Measurements from ENCODE around the gene OXSR1. TPM values are rescaled to one million over a fixed set of nuclear protein-coding genes. Genes with fewer than 3 reads are reported as not detected.

OXSR1 gene
- total and polyA plus RNA-seq, 2 experiments from 2014 or later, result 16.0 to 41.1 TPM

DNA sequence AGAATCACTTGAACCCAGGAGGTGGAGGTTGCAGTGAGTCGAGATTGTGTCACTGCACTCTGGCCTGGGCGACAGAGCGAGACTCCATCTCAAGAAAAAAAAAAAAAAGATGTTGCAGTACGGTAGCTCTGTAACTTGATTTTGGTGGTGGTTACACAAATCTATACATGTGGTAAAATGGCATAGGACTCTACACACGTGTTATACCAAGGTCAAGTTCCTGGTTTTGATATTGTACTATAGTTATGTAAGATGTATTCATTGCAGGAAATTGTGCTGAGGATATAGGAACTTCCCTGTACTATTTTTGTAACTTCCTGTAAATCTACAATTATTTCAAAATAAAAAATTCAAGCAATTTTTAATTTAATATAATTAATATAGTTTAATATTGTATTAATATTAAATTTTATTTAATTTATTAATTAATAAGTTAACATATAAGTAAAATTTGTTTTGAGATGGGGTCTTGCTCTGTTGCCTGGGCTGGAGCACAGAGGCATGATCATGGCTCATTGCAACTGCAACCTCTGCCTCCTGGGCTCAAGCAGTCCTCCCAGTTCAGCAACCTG is 16.9 kb upstream of the OXSR1 start (continued):
- TF ChIP-seq, protein P1, sequence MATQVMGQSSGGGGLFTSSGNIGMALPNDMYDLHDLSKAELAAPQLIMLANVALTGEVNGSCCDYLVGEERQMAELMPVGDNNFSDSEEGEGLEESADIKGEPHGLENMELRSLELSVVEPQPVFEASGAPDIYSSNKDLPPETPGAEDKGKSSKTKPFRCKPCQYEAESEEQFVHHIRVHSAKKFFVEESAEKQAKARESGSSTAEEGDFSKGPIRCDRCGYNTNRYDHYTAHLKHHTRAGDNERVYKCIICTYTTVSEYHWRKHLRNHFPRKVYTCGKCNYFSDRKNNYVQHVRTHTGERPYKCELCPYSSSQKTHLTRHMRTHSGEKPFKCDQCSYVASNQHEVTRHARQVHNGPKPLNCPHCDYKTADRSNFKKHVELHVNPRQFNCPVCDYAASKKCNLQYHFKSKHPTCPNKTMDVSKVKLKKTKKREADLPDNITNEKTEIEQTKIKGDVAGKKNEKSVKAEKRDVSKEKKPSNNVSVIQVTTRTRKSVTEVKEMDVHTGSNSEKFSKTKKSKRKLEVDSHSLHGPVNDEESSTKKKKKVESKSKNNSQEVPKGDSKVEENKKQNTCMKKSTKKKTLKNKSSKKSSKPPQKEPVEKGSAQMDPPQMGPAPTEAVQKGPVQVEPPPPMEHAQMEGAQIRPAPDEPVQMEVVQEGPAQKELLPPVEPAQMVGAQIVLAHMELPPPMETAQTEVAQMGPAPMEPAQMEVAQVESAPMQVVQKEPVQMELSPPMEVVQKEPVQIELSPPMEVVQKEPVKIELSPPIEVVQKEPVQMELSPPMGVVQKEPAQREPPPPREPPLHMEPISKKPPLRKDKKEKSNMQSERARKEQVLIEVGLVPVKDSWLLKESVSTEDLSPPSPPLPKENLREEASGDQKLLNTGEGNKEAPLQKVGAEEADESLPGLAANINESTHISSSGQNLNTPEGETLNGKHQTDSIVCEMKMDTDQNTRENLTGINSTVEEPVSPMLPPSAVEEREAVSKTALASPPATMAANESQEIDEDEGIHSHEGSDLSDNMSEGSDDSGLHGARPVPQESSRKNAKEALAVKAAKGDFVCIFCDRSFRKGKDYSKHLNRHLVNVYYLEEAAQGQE (IDR thresholded peaks at IDR 0.05; ENCODE audit: unreplicated experiment), result no peak
- TF ChIP-seq ZNF114 (CRISPR knock-in tag; IDR thresholded peaks at IDR 0.05) (no peak), EZH2 (IDR thresholded peaks at IDR 0.05; ENCODE audit: low read depth, unreplicated experiment) (no peak), ZNF331 (CRISPR knock-in tag; IDR thresholded peaks at IDR 0.05; ENCODE audit: low read depth) (no peak), NANOG (IDR thresholded peaks at IDR 0.05; ENCODE audit: borderline replicate concordance) (no peak), STAT1 (IDR thresholded peaks at IDR 0.05; ENCODE audit: unreplicated experiment) (no peak), JUNB (IDR thresholded peaks at IDR 0.05; ENCODE audit: unreplicated experiment) (no peak)
- TF ChIP-seq, protein P2, sequence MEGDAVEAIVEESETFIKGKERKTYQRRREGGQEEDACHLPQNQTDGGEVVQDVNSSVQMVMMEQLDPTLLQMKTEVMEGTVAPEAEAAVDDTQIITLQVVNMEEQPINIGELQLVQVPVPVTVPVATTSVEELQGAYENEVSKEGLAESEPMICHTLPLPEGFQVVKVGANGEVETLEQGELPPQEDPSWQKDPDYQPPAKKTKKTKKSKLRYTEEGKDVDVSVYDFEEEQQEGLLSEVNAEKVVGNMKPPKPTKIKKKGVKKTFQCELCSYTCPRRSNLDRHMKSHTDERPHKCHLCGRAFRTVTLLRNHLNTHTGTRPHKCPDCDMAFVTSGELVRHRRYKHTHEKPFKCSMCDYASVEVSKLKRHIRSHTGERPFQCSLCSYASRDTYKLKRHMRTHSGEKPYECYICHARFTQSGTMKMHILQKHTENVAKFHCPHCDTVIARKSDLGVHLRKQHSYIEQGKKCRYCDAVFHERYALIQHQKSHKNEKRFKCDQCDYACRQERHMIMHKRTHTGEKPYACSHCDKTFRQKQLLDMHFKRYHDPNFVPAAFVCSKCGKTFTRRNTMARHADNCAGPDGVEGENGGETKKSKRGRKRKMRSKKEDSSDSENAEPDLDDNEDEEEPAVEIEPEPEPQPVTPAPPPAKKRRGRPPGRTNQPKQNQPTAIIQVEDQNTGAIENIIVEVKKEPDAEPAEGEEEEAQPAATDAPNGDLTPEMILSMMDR (conservative IDR thresholded peaks at IDR 0.05; ENCODE audit: low read depth in 2 of 2), result no peak

- Histone ChIP-seq H4K20me1 (replicated peaks; ENCODE audit: insufficient read depth) (no peaks in the 10 kb centered on the region), H3K4me1 (ENCODE audit: insufficient read depth) (no peaks in the 10 kb centered on the region), H3K27me3 (ENCODE audit: insufficient read depth) (no peaks in the 10 kb centered on the region), H3F3A (replicated peaks; ENCODE audit: low read depth) (no peaks in the 10 kb centered on the region), H3K4me2 (no peak overlapping the region), H3K27ac (ENCODE audit: low read depth) (no peak overlapping the region), H3K36me3 (ENCODE audit: insufficient read depth) (no peaks in the 10 kb centered on the region), H2AFZ (no peak overlapping the region), H3K9me2 (ENCODE audit: insufficient read depth) (peaks cover 10% of the 10 kb centered on the region), H3K4me3 (no peak overlapping the region), H3K79me2 (replicated peaks; ENCODE audit: insufficient read depth) (no peaks in the 10 kb centered on the region)
- Mint-ChIP-seq H3K27me3 (ENCODE audit: insufficient read depth, low read depth, poor library complexity) (peaks cover 3% of the 10 kb centered on the region), H3K27ac (no peak overlapping the region), H3K36me3 (ENCODE audit: low read depth) (no peaks in the 10 kb centered on the region), H3K9me3 (peaks cover 6% of the 10 kb centered on the region; the same call in 1 of the 3 replicates), H3K4me1 (peaks cover 4% of the 10 kb centered on the region; the same call in 1 of the 3 replicates), H3K4me3 (no peak overlapping the region)
- no peak for ATAC-seq
- DNase-seq (ENCODE audit: low spot score), result no peak
- TF ChIP-seq ETS1 (IDR thresholded peaks at IDR 0.05), result no peak
- no peak for TF ChIP-seq CREB1 (CRISPR knock-in tag; IDR thresholded peaks at IDR 0.05; ENCODE audit: low read depth)
- TF ChIP-seq, protein P1 (IDR thresholded peaks at IDR 0.05; ENCODE audit: unreplicated experiment), result no peak
These were observed 15.6 kb upstream of the OXSR1 start for GRCh38 chr3:38149708-38150107.
